Subcutaneous abdominal adipose tissue (tissue), 5 donors: ENCODE results near the gene TRMT10A.
"Not testable (repeated sequence)": the region's sequence is repeated elsewhere in the genome, so short reads cannot be mapped to it uniquely, and the experiment has no call there.

ENCODE experiments used
- H3K27ac ChIP-seq: one replicate; pipeline ENCODE4 v1.7.0; 2013; ENCODE audit warnings: low read depth, mild to moderate bottlenecking, inconsistent platforms, low read length, moderate library complexity
- H3K27me3 ChIP-seq, 5 donors: one replicate each; pipeline ENCODE4 v1.7.0; 2013; ENCODE audit warnings: low read length in 5 of 5, inconsistent platforms in 1 of 5; ENCODE audit not compliant: control insufficient read depth in 5 of 5, insufficient read depth in 4 of 5
- H3K36me3 ChIP-seq, 5 donors: one replicate each; pipeline ENCODE4 v1.7.0; 2013; ENCODE audit warnings: low read length in 5 of 5; ENCODE audit not compliant: control insufficient read depth in 5 of 5, insufficient read depth in 5 of 5
- H3K4me1 ChIP-seq, 5 donors: one replicate each; pipeline ENCODE4 v1.7.0; 2013; ENCODE audit warnings: low read length in 5 of 5, mild to moderate bottlenecking in 3 of 5, moderate library complexity in 1 of 5; ENCODE audit not compliant: control insufficient read depth in 5 of 5, insufficient read depth in 5 of 5
- H3K4me3 ChIP-seq, 5 donors: one replicate each; pipeline ENCODE4 v1.7.0; 2013; ENCODE audit warnings: low read length in 5 of 5, low read depth in 1 of 5
- H3K9ac ChIP-seq, 5 donors: one replicate each; pipeline ENCODE4 v1.7.0; 2013; ENCODE audit warnings: low read length in 5 of 5, mild to moderate bottlenecking in 4 of 5, moderate library complexity in 3 of 5
- H3K9me3 ChIP-seq, 5 donors: one replicate each; pipeline ENCODE4 v1.7.0; 2013; ENCODE audit warnings: low read length in 5 of 5; ENCODE audit not compliant: control insufficient read depth in 5 of 5
- donor health status: healthy.
- donor health status: healthy.
- donor health status: healthy.
- donor health status: healthy.
- donor health status: healthy.

The TRMT10A gene

DNA sequence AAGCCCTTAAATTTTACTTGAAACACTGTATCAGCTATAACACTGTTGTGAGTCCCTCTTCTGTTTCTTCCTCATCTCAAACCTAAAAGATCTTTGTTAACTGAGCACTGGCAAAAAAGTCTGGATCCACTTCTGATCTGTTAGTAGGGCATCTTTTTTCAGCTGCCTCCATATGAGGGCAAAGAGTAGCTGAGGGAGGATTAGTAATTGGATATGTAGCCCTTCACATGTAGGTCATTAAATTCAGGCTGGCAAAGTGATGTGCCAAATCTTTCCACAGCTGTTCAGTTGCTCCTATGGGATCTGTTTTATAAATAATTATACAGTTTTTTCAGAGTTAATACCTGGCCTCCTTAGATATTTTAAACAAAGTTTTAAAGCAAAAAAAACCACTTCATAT, 1.1 kb upstream of the TRMT10A start:
- Histone ChIP-seq H3K4me3 (no peak overlapping the region), H3K27me3 (no peaks in the 10 kb centered on the region), H3K4me1 (peaks cover 0 to 11% (median 6%) of the 10 kb centered on the region in 5 donors), H3K27ac (no peak overlapping the region), H3K9ac (no peak overlapping the region), H3K9me3 (no peaks in the 10 kb centered on the region), H3K36me3 (no peaks in the 10 kb centered on the region)

DNA sequence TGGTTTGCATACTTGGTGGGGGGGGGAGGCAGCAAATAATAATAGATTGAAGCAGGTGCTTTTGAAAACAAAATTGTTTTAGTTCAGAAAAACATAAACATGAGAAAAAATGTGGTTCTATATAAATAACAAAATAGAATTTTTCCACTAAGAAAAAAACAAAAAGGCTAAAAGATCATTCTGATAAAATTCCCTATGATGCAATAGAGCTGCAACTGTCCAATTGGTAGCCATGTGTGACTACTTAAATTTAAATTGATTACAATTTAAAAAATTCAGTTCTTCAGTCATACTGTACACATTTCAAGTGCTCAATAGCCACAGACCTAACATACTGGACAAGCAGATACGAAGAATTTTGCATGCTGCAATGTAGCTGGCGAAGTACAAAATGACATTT, 11.0 kb downstream of the TRMT10A start:
- no peak overlapping the region for H3K4me3 ChIP-seq
- H3K36me3 ChIP-seq = peaks cover 0 to 20% (median 15%) of the 10 kb centered on the region in 5 donors
- H3K27me3 ChIP-seq = no peaks in the 10 kb centered on the region
- no peak overlapping the region for H3K9ac ChIP-seq
- no peaks in the 10 kb centered on the region for H3K9me3 ChIP-seq
- no peak overlapping the region for H3K27ac ChIP-seq
- H3K4me1 ChIP-seq = no peaks in the 10 kb centered on the region

DNA sequence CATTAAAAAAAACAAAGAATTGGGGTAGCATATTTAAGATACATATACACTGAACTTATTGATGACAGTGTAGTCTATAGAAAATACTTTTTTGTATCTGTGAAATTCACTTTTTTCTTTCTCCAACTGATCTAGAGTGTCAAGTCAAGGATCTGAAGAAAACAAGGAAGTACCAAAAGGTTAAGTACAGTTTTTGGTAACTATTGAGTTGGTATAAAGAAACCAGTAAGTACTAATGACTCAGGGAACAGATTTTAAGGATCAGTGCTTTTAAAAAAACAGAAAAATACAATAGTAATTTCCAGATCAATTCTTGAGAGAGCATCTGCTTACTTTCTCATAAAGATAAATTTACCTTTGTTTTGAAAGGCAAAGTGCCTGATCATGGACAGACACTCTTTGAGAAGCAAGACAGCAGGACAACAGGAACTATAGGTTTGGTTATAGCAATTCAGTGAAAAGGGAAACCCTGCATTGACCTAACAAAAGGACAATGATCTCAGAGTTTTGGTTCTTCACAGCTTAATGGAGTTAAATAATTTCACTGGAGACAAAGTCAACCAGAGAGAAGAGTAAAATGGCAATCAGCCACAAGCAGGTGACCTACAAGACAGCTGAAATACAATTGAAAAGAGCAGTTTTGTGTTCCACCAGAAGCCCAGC, 23.4 kb downstream of the TRMT10A start:
- peaks cover 0 to 5% (median 0%) of the 10 kb centered on the region in 5 donors for H3K27me3 ChIP-seq
- H3K27ac ChIP-seq = no peak overlapping the region
- peaks cover 0 to 3% (median 0%) of the 10 kb centered on the region in 5 donors for H3K36me3 ChIP-seq

DNA sequence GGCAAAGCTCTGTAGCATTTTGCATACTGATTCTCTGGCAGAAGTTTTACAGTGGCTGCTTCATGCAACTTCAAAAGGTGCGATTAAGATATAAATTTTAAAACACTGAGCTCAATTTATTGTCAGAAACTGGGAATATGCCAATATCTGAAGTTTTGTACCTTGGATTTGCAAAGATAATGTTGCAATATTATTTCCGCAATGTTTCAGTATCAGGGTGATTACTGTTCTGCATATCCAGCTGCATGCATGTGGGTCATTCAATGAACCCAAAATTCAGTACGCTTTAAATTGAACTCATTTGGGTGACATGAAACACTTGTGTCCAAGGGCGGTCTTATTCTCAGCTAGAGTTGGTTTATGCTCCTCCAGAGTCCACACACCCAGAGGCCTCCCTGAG, 26.2 kb downstream of the TRMT10A start:
- Histone ChIP-seq H3K9me3 (no peaks in the 10 kb centered on the region), H3K27ac (no peak overlapping the region), H3K4me1 (no peaks in the 10 kb centered on the region), H3K36me3 (no peaks in the 10 kb centered on the region), H3K27me3 (peaks cover 0 to 5% (median 0%) of the 10 kb centered on the region in 5 donors), H3K9ac (no peak overlapping the region), H3K4me3 (no peak overlapping the region)

More for the DNA sequence above, 23.4 kb downstream of the TRMT10A start:
- Histone ChIP-seq H3K9ac (no peak overlapping the region), H3K4me1 (no peaks in the 10 kb centered on the region), H3K4me3 (no peak overlapping the region), H3K9me3 (peaks cover 0 to 6% (median 0%) of the 10 kb centered on the region in 5 donors)

DNA sequence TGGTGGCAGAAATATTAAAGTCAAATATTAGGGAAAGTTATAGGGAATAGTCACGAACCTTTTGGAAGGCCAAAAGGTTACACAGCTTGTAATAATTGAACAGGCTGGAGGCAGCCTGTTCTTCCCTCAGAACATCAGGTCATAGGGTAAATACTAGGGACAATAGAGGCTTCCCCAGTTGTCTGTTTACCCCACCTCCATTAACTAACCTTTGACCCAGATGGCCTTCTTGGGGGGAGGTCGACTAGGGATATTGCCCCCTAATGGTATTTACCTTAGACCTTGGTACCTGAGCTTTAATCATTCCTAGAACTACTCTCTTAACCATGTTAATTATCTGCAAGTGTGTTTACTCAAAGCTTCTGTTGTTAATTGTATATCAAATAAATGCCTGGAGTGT, 27.0 kb downstream of the TRMT10A start:
- Histone ChIP-seq H3K9ac (no peak overlapping the region), H3K27me3 (peaks cover 0 to 5% (median 0%) of the 10 kb centered on the region in 5 donors), H3K27ac (no peak overlapping the region), H3K36me3 (no peaks in the 10 kb centered on the region), H3K4me3 (no peak overlapping the region), H3K9me3 (no peaks in the 10 kb centered on the region), H3K4me1 (no peaks in the 10 kb centered on the region)

DNA sequence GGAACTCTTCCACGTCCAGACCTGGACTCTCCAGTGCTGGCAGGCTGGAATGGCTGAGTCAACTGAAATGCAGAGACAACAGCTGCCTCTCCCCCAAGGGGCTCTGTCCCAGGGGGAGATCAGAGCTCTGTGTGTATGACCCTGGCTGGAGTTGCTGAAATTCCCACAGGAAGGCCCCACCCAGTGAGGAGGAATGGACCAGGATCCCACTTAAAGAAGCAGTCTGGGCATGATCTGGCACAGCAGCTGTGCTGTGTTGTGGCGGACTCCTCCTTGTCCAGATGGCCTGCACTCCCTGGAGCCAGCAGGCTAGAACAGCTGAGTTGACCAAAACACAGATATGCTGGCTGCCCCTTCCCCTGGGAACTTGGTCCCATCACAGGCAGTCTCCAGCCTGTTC, 27.6 kb downstream of the TRMT10A start:
- no peak overlapping the region for H3K9ac ChIP-seq
- no peak overlapping the region for H3K4me3 ChIP-seq
- no peaks in the 10 kb centered on the region for H3K4me1 ChIP-seq
- no peak overlapping the region for H3K27ac ChIP-seq
- no peaks in the 10 kb centered on the region for H3K9me3 ChIP-seq
- no peaks in the 10 kb centered on the region for H3K36me3 ChIP-seq
- H3K27me3 ChIP-seq = peaks cover 0 to 5% (median 0%) of the 10 kb centered on the region in 5 donors

DNA sequence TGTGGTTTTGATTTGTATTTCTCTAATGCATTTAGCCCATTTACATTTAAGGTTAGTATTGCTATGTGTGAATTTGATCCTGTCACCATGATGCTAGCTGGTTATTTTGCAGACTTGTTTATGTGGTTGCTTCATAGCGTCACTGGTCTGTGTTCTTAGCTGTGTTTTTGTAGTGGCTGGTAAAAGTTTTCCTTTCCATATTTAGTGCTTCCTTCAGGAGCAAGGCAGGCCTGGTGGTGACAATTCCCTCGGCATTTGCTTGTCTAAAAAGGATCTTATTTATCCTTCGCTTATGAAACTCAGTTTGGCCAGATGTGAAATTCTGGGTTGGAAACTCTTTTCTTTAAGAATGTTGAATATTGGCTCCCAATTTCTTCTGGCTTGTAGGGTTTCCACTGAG, 29.1 kb downstream of the TRMT10A start:
- not testable (repeated sequence) for H3K9me3 ChIP-seq, H3K27me3 ChIP-seq, H3K4me1 ChIP-seq, H3K27ac ChIP-seq, H3K4me3 ChIP-seq, H3K9ac ChIP-seq, H3K36me3 ChIP-seq

DNA sequence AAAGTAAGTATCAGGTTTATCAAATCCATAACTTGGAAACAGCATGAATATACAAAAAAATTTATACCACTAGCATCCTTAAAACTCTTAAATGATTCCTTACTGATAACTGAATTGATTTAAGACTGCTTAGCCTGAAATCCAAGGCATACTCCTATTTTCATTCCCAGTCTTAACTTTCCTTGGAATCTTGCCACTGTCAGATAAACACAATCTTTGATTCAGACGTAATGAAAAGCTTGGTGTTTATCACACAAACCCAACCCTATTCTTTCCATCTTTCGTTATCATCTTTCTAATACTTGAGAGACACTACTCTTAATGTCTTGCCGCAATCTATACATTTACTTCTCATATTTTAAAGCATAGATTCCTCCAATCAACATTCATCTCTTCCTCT, 33.9 kb downstream of the TRMT10A start:
- Histone ChIP-seq H3K36me3 (no peaks in the 10 kb centered on the region), H3K27me3 (no peaks in the 10 kb centered on the region), H3K4me3 (no peak overlapping the region), H3K27ac (no peak overlapping the region), H3K4me1 (no peaks in the 10 kb centered on the region), H3K9me3 (no peaks in the 10 kb centered on the region), H3K9ac (no peak overlapping the region)

DNA sequence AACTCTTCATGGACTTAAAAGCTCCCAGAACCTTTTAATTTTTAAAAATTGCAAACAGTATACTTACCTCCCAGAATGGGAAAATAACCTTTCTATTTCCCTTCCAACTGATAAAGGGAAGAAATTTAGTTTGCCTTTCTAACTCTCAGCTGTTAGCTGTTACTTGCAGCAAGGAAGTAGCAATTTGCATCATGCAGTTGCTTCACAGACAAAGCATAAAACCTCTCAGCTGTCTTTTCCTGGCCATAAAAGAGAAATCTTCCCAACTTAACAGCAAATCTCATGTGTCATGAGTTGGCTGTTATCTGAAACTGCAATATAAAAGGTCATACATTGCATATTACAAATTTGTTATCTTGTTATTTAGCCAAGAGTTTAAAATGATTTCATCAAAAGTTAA, 34.6 kb downstream of the TRMT10A start:
- Histone ChIP-seq H3K9ac (no peak overlapping the region), H3K27me3 (no peaks in the 10 kb centered on the region), H3K4me3 (no peak overlapping the region), H3K4me1 (no peaks in the 10 kb centered on the region), H3K36me3 (no peaks in the 10 kb centered on the region), H3K9me3 (no peaks in the 10 kb centered on the region), H3K27ac (no peak overlapping the region)

DNA sequence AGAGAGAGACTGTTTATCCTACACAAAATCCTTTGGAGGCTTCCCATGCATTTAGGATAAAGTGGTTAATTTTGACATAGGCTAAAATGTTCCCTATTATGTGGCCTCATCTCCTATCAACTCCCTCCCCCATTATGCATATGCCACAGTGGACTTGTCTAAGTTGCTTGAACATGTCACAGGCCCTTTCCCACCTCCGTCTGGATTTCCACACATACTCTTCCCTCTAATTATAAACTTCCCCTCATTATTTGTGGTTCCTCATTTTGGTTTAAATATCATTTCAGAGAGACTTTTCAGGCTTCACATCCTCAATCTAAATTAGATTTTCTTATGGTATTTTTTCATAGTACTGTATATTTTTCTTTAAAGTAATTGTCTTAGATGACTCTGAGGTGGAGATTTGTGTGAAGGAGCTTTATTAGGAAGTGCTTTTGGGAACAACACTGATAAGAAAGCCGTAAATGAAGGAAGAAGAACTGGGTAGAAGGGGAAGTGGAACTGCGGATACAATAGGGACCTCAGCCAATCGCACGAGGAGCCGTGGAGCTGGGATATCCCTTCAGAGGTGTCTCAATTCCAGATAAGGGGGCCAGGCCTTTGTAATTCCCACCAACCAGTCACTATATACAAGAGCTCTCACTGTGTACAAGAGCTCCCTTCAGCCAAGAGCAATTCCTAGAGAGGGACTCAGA, 45.1 kb downstream of the TRMT10A start:
- H3K4me3 ChIP-seq = no peak overlapping the region
- H3K4me1 ChIP-seq = peaks cover 0 to 3% (median 0%) of the 10 kb centered on the region in 5 donors
- no peak overlapping the region for H3K9ac ChIP-seq
- H3K27me3 ChIP-seq = no peaks in the 10 kb centered on the region
- no peaks in the 10 kb centered on the region for H3K9me3 ChIP-seq
- H3K27ac ChIP-seq = no peak overlapping the region
- H3K36me3 ChIP-seq = no peaks in the 10 kb centered on the region
